Hematopoietic multipotent progenitor cell treated with erythropoietin and hydrocortisone succinate and interleukin-3 and kit ligand, for 4 days (in vitro differentiated cells): ENCODE measurements around the gene GOLIM4.
"Not testable (repeated sequence)": the region's sequence is repeated elsewhere in the genome, so short reads cannot be mapped to it uniquely, and the experiment has no call there.

ENCODE experiments used
- DNase-seq: peaks from one replicate; pipeline ENCODE4 v3.0.0-alpha.2; 2015

The GOLIM4 gene, protein sequence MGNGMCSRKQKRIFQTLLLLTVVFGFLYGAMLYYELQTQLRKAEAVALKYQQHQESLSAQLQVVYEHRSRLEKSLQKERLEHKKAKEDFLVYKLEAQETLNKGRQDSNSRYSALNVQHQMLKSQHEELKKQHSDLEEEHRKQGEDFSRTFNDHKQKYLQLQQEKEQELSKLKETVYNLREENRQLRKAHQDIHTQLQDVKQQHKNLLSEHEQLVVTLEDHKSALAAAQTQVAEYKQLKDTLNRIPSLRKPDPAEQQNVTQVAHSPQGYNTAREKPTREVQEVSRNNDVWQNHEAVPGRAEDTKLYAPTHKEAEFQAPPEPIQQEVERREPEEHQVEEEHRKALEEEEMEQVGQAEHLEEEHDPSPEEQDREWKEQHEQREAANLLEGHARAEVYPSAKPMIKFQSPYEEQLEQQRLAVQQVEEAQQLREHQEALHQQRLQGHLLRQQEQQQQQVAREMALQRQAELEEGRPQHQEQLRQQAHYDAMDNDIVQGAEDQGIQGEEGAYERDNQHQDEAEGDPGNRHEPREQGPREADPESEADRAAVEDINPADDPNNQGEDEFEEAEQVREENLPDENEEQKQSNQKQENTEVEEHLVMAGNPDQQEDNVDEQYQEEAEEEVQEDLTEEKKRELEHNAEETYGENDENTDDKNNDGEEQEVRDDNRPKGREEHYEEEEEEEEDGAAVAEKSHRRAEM

DNA sequence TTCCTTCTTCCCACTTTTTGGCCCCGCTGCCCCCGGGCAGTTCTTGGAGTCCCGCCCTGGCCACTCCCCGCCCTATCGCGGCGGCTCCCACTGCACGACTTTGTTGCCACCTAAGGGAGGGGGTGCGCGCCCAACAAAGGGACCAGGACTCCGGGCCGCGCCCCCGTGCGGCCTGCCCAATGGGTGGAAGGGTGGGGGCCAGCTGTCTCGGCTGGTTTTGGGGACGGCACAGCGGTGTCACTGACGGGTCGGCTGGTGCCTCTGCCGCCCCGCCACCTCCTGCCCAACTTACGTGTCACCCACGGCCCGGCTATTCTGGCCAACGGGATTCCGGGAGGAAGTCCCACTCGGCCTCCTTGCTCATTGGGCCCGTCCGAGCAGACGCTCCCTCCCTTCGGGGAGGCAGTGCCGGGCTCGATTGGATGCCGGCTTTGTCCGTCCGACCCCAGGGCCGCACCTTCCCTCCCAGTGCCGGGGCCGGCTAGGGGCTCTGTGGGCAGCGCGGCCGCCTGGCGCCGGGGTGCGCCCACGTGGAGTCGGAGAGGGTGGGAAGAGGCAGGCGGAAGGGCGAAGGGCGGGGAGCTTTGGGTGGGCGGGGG, at the start of gene GOLIM4:
GOLIM4 (minus strand) TSS at position 314 of the 599 bp plus-strand sequence. CDS start 639 bp downstream, outside the sequence.
- peak; percentile 99 for DNase-seq

DNA sequence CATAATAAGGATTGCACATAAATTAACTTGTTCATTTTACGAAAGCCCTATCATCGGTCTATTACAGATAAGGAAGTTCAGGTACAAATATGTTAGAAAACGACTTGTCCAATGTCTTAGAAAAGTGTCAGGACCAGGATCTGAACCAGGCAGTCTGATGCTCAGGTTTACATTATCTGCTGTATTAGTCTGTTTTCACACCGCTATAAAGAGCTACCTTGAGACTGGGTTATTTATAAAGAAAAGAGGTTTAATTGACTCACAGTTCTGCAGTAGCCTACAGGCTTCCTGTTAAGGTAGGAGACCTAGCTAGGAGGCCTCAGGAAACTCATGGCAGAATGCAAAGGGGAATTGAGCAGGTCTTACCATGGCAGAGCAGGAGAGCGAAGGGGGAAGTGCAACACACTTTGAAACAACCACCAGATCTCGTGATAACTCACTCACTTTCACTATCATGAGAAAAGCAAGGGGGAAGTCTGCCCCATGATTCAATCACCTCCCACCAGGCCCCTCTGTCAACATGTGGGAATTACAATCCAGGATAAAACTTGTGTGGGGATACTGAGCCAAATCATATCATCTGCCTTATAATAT, 45.8 kb upstream of the GOLIM4 start:
- peak; percentile 63 for DNase-seq

DNA sequence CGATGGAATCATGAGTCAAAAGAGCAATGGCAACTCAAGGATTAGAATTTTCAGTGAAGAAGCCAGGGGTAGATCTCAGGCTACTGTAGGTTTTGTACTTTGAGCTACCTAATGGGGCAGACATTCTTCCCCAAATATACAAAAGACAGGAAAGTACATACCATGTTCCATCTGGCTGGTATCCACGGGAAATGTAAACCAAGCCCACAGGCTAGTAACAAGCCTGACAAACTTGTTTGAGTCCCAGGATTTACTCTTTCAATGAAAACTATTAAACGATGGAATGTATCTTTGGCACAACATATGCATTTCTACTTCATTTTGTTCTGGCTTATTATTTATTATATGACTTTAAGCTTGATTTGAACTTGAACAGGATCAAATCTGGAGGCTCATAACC, 44.2 kb upstream of the GOLIM4 start:
- DNase-seq: no peak

DNA sequence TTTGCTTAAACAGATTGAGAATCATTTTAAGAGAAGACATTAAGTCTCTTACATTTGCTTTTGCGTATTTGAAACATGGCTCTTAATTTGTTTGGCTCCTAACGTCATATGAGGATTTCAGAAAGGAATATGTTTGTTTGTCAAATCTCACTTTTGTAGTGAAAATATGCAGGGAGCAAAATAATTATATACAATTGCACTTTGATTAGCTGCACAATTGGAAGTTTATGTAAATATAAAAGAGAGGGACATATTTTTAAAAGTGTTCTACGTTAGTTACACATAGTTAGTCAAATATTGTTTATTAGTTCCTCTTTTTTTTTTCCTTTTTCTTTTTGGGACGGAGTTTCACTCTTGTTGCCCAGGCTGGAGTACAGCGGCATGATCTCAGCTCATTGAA, 42.7 kb upstream of the GOLIM4 start:
- no peak for DNase-seq

DNA sequence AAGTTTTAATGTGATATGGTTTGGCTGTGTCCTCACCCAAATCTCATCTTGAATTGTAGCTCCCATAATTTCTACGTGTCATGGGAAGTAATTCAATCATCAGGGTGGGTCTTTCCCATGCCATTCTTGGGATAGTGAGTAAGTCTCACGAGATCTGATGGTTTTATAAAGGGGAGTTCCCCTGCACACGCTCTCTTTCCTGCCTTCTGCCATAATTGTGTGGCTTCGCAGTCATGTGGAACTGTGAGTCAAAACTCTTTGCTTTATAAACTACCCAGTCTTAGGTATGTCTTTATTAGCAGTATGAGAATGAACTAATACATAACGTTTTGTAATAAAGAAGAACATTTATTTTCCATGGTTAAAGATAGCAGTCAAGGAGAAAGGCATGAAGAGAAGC, 39.2 kb upstream of the GOLIM4 start:
- DNase-seq: no peak

DNA sequence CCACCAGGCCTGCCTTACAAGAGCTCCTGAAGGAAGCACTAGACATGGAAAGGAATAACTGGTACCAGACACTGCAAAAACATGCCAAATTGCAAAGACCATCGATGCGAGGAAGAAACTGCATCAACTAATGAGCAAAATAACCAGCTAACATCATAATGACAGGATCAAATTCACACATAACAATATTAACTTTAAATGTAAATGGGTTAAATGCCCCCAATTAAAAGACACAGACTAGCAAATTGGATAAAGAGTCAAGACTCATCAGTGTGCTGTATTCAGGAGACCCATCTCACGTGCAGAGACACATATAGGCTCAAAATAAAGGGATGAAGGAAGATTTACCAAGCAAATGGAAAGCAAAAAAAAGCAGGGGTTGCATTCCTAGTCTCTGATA, 34.5 kb upstream of the GOLIM4 start:
- DNase-seq: not testable (repeated sequence)

DNA sequence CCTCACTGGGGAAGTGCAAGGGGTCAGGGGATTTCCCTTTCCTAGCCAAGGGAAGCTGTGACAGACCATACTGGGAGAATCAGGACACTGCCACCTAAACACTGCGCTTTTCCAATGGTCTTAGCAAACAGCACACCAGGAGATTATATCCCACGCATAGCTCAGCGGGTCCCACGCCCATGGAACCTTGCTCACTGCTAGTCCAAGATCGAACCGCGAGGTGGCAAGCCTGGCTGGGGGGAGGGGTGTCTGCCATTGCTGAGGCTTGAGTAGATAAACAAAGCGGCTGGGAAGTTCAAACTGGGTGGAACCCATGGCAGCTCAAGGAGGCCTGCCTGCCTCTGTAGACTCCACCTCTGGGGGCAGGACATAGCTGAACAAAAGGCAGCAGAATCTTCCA, 32.7 kb upstream of the GOLIM4 start:
- not testable (repeated sequence) for DNase-seq

DNA sequence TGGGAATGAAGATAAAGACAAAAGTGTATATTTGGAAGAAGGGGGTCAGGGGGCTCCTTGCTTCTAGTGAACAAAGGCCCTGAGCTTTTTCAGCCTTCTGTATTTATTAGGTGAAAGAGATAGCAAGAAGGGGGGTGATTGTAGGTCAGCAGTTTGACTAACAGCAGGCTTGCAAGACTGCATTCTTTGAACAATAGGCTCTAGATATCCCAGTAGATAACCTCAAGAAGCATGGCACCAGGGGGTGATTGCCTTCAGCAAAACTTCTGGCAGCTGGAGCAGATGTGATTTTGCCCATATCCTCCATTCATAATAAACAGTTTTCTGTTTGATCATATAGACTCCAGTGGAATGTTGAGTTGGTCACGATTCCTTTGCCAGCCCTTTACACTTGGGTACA, 31.7 kb upstream of the GOLIM4 start:
- DNase-seq: no peak

DNA sequence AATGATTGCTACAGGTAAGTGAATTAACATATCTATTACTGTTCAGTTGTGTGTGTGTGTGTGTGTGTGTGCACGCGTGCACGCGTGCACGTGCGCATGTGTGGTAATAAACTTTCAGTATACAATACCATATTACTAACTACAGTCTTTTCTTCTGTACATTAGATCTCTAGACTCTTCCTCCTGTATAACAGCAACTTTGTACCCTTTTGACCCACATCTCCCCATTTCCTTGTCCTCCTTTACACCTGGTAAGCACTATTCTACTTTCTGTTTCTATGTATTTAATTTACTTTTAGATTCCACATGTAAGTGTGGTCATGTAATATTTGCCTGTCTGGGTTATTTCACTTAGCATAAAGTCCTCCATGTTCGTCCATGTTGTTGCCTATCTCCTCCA, 29.1 kb upstream of the GOLIM4 start:
- no peak for DNase-seq

DNA sequence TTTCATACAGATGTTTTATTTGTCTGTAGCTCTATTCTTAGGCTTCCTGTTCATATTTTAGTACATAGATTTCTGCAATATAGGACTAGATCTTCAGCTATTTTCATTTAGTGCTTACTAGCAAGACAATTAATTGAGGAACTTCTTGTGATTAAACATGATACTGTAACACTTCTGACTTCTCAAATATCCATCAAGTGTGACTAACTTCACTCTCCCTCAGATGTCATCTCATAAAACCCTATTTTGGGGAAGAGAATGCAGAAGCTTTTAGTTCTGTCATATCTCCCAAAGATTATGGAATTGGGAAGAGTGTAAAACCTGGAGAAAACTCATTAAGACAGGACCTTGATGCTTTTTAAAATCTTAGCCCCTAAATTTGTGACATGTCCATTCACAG, 28.6 kb upstream of the GOLIM4 start:
- DNase-seq: no peak

DNA sequence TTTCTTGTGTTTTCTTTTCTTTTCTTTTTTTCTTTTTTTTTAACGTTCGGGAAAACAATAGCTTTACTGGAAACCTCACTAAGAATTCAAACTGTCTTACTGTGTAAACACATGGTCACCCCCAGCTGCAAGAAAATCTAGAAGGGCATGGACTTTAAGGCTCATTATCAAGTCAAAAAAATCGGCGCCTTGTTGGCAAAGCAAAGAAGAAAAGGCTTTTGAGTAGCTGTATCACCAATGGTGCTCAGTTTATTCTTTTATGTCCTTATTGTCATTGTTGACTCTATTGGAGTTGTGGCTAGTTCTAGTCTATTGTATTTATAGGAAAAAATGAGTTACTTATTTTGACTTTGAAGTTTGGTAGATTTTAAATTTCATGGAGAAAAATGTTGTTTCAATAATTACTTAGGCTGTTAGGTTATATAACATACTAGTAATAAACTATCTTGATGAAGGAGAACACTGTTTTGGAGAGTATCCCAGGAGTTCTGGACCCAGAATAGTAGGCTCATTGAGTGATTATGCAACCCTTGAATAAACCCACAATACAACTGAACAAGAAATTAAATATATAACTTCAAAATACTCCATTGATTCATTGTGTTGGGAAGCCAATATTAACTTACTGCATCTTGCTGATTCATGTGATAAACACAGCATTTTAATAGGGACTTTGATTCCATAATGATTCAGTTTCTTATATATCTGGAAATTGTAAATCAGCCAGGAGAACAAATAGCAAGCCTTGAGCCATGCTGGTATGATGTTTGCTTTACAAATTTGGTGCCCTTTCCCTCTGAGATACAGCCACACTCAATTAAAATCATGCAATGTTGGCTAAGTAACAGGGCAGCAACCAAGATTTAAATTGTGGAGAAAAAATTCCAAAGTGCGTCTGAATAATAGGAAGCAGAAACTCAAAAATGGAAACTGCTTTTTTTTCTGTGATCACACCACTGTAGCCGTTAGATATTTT, 27.8 kb upstream of the GOLIM4 start:
- DNase-seq: no peak

DNA sequence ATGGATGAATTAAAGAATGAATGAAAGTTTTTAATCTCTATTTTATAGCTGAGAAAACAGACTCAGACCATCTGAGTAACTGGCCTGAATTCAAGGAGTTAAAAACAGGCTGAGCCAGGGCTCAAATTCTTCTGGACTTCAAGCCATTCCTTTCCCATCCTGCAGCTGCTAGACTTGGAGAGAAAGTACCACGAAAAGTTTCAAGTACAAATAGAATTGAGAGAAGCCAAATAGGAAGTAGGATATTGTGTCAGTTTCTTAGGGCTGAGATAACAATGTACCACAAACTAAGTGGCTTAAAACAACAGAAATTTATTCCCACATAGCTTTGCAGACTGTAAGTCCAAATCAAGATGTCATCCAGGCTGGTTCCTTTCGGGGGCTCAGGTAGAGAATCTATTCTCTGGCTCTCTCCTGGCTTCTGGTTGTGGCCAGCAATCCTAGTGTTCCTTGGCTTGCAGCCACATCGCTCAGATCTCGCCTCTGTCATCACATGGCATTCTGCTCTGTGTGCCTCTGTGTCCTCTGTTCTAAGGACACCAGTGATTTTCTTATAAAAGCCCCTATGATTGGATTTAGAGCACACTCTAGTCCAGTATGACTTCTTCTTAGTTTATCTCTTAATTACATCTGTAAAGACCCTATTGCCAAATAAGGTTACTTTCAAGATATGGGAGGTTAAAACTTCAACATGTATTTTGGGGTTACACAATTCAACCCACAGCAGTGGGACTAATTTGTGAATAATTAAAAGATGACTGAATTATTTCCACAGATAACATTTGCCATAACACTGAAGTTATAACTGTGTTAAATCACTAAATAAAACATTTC, 25.7 kb upstream of the GOLIM4 start:
- DNase-seq: peak; percentile 57

DNA sequence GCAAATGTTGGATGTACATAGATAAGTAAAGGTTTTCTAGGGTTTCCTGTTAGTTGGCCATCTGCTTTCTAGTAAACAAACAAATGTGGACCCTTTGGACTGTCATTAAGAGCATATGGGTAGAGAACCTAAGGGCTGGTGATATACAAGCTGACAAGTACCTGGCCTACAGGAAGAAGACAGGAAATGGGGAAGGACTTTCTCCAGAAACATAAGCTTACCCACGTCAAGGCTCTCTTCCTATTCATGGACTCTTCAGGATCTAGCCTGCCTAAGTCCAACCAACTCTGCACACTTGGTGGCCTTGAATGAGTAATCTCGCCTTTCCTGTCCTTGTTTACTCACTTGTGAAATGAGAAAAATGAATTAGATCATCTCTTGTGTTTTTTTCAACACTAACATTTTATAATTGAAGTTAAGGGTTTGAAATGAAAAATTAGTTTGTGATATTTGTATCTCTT, 22.2 kb upstream of the GOLIM4 start:
- no peak for DNase-seq

DNA sequence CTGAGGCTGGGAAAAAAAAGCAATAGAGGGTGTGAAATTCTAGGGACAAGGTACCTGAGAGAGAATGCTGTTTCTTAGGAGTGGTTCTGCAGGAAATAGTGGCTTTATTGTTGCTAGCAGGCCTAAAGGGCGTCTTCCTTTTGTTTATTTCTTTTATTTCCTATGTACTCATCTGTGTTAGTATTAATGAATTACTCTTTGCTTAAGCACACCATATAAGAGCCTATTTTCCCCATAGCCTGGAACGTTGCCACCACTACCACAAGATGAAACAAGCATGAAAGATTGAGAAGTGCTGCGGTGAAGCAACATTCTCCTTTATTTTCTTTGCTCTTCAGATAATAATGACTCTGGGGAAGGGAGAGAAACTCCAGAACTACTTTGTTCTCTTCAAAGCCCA, 21.3 kb upstream of the GOLIM4 start:
- DNase-seq: peak; percentile 43

DNA sequence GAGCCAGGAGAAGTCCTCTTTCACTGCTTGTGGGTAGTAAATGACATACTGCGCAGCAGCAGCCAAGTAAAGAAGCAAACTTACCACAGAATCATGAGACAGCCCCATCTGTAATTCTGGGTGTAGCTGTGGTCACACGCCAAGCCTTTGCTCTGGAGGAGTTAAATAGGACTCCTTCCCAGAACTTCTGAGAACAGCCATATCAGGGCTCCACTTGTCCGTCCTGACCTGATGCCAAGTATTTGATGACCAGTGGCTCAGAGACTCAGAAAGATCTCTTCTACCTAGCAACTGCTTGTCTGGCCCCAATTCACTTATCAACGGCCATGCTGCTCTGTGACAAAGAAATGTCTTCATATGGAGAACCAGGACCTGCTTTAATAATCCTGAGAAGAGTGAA, 20.6 kb upstream of the GOLIM4 start:
- DNase-seq: peak; percentile 96

DNA sequence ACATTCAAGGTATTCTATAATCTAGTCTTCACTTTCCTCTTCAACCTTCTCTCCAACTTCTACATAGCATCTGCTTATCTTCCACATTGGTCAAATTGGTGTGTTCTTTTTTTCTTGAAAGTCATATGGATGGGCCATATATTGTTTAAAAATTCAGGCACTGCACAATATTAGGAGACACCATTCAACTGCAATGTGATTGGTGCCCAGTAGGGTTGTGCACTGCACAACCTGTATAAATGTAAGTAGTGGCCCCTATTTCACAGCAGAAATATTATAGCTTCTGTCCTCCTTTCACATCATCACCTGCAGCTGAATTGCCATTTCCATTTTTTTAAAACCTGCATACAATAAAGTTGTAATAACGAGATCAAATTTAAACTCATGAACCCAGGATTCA, 18.1 kb upstream of the GOLIM4 start:
- DNase-seq: no peak

DNA sequence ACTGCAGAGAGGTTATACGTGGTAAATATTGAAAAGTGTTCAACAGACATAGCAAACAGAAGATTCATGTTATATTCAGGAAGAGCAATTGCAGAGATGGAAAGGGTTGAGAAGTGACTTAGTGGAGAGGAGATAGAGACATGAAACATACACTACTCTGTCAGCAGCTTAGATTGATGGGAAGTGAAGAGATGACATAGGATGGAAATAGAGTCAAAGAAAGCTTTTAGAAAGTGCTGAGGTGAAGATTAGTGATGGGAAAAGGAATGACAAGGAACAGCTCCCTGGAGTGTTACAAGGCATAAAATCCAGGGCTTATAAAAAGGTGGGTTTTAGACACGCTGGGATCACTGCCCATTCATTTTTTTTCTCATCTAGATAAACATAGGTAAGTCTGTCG, 17.2 kb upstream of the GOLIM4 start:
- DNase-seq: no peak

DNA sequence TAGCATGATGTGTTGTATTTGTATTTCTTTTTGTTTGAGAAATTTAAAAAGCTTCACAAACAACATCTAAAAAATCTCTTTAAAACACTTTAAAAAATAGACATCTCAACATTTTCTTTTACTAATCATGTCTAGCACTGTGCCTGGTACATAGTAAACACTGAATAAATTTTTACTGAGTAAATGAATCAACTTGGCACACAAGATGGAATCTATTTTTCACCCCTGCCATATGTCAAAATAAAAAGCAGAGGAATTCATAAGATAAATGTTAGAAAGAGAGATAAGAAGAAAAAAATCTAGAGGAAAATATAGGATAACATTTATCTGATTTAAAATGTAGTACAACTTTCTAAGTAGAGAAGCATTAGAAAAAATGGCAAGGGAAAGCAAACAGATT, 8.6 kb upstream of the GOLIM4 start:
- no peak for DNase-seq

DNA sequence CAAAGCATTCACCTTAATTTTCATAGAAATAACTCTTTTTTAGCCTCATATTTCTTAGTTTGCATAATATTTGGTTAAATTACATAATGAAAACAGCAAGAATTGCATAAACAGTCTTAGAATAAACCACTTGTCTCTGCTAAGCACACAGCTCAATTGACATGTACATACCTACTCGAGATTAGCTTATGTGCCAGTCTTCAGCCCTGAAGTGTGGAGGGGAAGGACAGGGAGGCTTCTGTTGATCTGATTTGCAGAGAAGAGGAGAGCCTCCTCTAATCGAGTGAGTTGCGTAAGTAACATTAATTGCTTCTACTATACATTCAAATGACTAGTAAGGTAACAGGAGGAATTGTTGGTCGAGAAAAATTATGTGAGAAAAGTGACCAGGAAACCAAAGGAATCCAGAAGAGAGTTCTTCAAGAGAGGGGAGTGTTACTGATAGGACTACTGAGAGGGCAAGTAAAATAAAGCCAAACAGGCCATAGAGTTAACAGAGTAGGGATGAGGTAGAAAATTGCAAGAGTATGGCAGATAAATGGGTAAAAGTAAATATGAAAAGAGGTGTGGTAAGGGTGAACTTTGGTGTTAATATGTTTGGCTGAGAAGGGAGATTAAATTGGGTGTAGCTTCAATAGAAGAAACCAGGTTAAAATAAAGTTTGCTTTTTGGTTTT, 7.1 kb upstream of the GOLIM4 start:
- no peak for DNase-seq

DNA sequence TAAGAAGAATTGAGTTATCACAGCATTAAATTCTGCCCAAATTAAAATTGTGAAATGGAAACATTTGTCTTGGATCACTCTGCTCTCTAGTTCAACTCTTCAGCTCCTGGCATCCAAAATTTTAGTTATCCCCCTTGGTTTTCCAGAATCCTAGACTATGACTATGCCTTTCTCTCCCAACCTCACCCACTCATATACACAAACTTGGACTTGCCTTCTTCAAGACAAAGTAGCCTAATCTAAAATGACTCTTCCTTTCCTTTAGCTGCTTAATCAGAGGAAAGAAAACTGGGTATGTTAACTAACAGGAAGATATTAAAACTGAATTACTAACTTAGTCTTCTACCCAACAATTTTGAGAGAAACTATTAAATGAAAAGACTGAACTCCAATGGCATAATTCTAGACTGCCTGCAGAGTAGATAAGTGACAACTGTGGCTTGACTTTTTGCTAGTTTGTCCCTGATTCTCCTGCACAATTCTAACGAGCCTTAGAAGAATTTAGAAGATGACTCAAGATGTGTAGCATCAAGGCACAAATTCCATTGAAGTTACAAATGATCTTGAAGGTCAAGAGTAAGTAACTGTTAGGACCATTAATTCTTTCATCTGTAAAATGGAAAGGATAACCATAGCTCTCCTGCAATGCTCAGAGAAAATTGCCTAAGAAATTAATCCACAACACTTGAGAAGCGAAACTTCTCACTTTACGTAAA, 5.2 kb upstream of the GOLIM4 start:
- DNase-seq: no peak
